ENCODE data around the gene CAMK1G.

DNA sequence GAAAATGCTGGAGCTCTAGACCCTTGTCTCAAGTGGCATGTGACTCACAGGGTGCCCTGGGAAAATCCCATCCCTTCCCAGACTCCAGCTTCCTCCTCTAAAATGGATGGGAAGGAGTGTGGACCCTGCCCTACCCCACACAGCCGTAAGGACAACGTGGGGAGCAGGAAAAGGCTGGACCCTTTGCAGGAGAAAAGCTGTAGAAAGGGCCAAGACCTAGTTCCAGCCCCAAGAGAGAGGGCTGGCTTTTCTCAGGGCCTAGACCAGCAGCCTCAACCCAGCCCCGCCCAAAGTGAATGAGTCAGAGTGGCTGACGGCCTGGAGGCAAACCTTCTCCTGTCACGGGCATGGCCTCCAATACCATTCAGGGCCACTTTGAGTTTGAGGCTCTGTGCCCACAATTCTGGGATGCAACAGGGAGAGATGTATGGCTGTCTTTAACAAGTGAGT lies 67.6 kb downstream of the CAMK1G start:
- no peak for TF ChIP-seq CTCF (IDR thresholded peaks at IDR 0.05)
- no peak for TF ChIP-seq ZFX (IDR thresholded peaks at IDR 0.05; ENCODE audit: borderline replicate concordance)
